ENCODE measurements around the gene PPP1R3A. TPM values are rescaled to one million over a fixed set of nuclear protein-coding genes. Genes with fewer than 3 reads are reported as not detected.

PPP1R3A gene
- total RNA-seq, 1 experiment from 2014 or later: 0.07 TPM

DNA sequence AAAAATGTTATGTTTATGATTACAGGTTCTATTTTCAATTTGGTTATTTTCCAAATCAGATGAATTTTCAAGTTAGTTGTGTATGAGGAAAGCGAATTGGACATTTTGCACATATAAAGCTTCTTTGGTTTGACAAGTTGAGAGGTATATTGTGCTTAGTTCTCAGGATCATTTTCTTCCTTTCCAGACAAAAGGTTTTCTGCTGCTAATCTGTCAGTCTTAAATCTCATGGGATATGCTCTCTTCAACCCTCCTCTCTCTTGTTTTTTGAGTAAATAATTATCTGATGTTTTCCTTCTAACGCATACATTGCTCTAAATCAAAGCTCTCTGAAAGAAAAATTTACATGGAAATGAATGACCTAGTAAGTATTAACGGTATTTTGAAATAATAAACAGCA lies 77.9 kb downstream of the PPP1R3A start:
- Mint-ChIP-seq H3K4me3 (no peak overlapping the region), H3K4me1 (peaks cover 4% of the 10 kb centered on the region; the same call in 1 of the 2 replicates), H3K27me3 (ENCODE audit: low read depth) (no peaks in the 10 kb centered on the region), H3K36me3 (no peaks in the 10 kb centered on the region), H3K27ac (no peak overlapping the region), H3K9me3 (no peaks in the 10 kb centered on the region)
- TF ChIP-seq PRRX2 (CRISPR knock-in tag; IDR thresholded peaks at IDR 0.05) (no peak), MYBL2 (CRISPR knock-in tag; IDR thresholded peaks at IDR 0.05) (no peak), RORB (CRISPR knock-in tag; IDR thresholded peaks at IDR 0.05) (no peak), SP1 (CRISPR knock-in tag; conservative IDR thresholded peaks at IDR 0.05) (no peak), ZNF416 (CRISPR knock-in tag; IDR thresholded peaks at IDR 0.05) (no peak), ZNF396 (CRISPR knock-in tag; IDR thresholded peaks at IDR 0.05; ENCODE audit: borderline replicate concordance) (no peak)
- TF ChIP-seq, protein P1, sequence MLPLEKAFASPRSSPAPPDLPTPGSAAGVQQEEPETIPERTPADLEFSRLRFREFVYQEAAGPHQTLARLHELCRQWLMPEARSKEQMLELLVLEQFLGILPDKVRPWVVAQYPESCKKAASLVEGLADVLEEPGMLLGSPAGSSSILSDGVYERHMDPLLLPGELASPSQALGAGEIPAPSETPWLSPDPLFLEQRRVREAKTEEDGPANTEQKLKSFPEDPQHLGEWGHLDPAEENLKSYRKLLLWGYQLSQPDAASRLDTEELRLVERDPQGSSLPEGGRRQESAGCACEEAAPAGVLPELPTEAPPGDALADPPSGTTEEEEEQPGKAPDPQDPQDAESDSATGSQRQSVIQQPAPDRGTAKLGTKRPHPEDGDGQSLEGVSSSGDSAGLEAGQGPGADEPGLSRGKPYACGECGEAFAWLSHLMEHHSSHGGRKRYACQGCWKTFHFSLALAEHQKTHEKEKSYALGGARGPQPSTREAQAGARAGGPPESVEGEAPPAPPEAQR (CRISPR knock-in tag; IDR thresholded peaks at IDR 0.05): no peak
- TF ChIP-seq, protein P2, sequence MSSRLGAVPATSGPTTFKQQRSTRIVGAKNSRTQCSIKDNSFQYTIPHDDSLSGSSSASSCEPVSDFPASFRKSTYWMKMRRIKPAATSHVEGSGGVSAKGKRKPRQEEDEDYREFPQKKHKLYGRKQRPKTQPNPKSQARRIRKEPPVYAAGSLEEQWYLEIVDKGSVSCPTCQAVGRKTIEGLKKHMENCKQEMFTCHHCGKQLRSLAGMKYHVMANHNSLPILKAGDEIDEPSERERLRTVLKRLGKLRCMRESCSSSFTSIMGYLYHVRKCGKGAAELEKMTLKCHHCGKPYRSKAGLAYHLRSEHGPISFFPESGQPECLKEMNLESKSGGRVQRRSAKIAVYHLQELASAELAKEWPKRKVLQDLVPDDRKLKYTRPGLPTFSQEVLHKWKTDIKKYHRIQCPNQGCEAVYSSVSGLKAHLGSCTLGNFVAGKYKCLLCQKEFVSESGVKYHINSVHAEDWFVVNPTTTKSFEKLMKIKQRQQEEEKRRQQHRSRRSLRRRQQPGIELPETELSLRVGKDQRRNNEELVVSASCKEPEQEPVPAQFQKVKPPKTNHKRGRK (CRISPR knock-in tag; IDR thresholded peaks at IDR 0.05; ENCODE audit: borderline replicate concordance): no peak
- TF ChIP-seq, protein P3, sequence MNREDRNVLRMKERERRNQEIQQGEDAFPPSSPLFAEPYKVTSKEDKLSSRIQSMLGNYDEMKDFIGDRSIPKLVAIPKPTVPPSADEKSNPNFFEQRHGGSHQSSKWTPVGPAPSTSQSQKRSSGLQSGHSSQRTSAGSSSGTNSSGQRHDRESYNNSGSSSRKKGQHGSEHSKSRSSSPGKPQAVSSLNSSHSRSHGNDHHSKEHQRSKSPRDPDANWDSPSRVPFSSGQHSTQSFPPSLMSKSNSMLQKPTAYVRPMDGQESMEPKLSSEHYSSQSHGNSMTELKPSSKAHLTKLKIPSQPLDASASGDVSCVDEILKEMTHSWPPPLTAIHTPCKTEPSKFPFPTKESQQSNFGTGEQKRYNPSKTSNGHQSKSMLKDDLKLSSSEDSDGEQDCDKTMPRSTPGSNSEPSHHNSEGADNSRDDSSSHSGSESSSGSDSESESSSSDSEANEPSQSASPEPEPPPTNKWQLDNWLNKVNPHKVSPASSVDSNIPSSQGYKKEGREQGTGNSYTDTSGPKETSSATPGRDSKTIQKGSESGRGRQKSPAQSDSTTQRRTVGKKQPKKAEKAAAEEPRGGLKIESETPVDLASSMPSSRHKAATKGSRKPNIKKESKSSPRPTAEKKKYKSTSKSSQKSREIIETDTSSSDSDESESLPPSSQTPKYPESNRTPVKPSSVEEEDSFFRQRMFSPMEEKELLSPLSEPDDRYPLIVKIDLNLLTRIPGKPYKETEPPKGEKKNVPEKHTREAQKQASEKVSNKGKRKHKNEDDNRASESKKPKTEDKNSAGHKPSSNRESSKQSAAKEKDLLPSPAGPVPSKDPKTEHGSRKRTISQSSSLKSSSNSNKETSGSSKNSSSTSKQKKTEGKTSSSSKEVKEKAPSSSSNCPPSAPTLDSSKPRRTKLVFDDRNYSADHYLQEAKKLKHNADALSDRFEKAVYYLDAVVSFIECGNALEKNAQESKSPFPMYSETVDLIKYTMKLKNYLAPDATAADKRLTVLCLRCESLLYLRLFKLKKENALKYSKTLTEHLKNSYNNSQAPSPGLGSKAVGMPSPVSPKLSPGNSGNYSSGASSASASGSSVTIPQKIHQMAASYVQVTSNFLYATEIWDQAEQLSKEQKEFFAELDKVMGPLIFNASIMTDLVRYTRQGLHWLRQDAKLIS (CRISPR knock-in tag; IDR thresholded peaks at IDR 0.05; ENCODE audit: borderline replicate concordance): no peak
- ChIA-PET POLR2A (no interaction called here), CTCF (no interaction called here)
- ATAC-seq (no peak), DNase-seq (ENCODE audit: low spot score) (no peak)

DNA sequence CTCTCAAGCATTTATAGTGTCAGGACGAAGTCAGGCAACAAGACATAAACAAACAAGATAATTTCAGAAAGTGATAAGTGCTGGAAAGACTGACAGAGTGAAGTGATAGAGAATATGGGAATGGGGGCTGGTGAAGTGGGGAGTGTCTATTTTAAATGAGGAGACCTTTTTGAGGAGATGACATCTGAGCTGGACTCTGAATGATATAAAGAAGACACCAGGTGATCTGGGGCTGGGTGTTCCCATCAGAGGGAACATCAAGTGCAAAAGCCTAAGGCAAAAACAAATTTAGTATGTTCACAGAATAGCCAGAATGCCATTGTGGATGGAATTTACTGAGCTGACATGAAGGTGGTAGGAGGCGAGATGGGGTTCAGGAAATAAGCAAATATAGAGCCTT lies 83.4 kb downstream of the PPP1R3A start:
- H3K4me3 Mint-ChIP-seq: no peak overlapping the region
- H3K9me3 Mint-ChIP-seq: no peaks in the 10 kb centered on the region
- TF ChIP-seq SP1 (CRISPR knock-in tag; conservative IDR thresholded peaks at IDR 0.05) (no peak), NFE2L1 (CRISPR knock-in tag; IDR thresholded peaks at IDR 0.05) (no peak), MYBL2 (CRISPR knock-in tag; IDR thresholded peaks at IDR 0.05) (no peak), ZNF121 (CRISPR knock-in tag; IDR thresholded peaks at IDR 0.05) (no peak), NR3C1 (CRISPR knock-in tag; conservative IDR thresholded peaks at IDR 0.05; ENCODE audit: low read depth) (no peak), ZNF232 (CRISPR knock-in tag; IDR thresholded peaks at IDR 0.05) (no peak), FOXK1 (CRISPR knock-in tag; IDR thresholded peaks at IDR 0.05) (no peak), GTF2I (CRISPR knock-in tag; conservative IDR thresholded peaks at IDR 0.05) (no peak), FOXJ3 (CRISPR knock-in tag; IDR thresholded peaks at IDR 0.05; ENCODE audit: borderline replicate concordance) (no peak), ELF4 (CRISPR knock-in tag; IDR thresholded peaks at IDR 0.05; ENCODE audit: low read depth) (no peak), SMAD3 (CRISPR knock-in tag; IDR thresholded peaks at IDR 0.05; ENCODE audit: borderline replicate concordance) (no peak), IRF2 (CRISPR knock-in tag; IDR thresholded peaks at IDR 0.05; ENCODE audit: borderline replicate concordance, low read depth) (no peak), TEAD4 (CRISPR knock-in tag; IDR thresholded peaks at IDR 0.05) (no peak)
- TF ChIP-seq, protein P4, sequence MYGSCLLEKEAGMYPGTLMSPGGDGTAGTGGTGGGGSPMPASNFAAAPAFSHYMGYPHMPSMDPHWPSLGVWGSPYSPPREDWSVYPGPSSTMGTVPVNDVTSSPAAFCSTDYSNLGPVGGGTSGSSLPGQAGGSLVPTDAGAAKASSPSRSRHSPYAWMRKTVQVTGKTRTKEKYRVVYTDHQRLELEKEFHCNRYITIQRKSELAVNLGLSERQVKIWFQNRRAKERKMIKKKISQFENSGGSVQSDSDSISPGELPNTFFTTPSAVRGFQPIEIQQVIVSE (CRISPR knock-in tag; IDR thresholded peaks at IDR 0.05; ENCODE audit: borderline replicate concordance): no peak
- ATAC-seq (no peak), DNase-seq (ENCODE audit: low spot score) (no peak)
- ChIA-PET CTCF (no interaction called here), POLR2A (interaction anchor here (0.5 kb wide), 1 partner anchor 1086 kb away, joined by 3 read pairs; no protein-coding TSS in a partner anchor)
- no peaks in the 10 kb centered on the region for H3K4me1 Mint-ChIP-seq
- H3K27me3 Mint-ChIP-seq (ENCODE audit: low read depth): no peaks in the 10 kb centered on the region
- H3K36me3 Mint-ChIP-seq: no peaks in the 10 kb centered on the region
- no peak overlapping the region for H3K27ac Mint-ChIP-seq
